ENCODE results near the gene KCND2.
A peak's percentile ranks its signal among the peaks of the same experiment; 100 is the strongest.

The KCND2 gene

DNA sequence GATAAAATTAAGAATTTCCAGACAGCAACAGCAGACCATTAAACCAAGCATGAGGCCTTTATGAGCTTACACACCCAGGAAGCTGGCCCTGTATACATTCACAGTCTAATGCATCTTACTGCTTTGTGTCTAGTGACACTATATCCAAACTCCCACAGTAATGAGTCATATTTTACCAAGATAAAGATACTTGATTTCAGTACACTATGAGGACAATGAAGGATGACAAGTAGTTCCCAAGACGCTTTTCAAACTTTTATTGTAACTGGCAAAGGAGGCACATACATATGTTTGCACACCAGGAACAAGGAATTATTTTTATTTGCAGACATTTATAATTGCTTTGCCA is 437.0 kb downstream of the KCND2 start:
- DNase-seq = no peak

DNA sequence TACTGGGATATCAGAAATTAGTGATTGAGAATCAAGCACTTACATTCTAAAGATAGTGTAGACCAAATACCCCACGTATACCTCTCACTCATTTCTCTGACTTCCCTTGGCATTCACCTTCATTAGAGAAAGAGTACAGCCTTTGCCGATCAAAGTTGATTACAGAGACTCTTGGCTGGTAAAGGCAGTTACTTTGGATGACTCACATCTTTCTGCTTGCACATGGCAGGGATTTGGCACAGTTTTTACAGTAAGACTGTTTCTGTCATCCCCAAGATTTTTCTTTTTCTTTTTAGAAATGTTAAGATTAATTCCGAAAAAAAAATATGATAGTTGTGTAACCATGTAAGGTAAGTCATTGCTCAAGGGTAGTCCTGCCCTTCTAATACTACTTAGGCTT is 442.0 kb downstream of the KCND2 start:
- DNase-seq = no peak

- DNase-seq = no peak
Measured at GRCh38 chr7:120716307-120716706, 443.3 kb downstream of the KCND2 start.

- no peak for DNase-seq
Measured at GRCh38 chr7:120717166-120717565, 444.2 kb downstream of the KCND2 start.

DNA sequence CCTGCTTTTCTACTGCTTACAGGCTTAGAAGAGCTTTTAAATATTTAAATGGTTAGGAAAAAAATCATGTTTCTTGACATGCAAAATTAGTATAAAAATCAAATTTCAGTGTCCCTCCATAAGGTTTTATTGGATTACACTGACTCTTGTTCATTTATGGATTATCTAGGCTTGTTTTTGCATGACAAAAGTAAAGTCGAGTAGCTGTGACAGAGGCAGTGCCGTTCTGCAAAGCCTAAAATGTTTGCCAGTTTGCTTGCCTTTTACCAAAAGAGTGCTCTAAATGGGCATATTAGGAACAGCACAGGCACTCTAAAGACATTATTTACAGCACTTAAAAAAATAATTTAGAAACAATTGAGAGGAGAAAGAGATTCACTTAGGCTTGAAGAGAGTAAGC is 445.4 kb downstream of the KCND2 start:
- no peak for DNase-seq

DNA sequence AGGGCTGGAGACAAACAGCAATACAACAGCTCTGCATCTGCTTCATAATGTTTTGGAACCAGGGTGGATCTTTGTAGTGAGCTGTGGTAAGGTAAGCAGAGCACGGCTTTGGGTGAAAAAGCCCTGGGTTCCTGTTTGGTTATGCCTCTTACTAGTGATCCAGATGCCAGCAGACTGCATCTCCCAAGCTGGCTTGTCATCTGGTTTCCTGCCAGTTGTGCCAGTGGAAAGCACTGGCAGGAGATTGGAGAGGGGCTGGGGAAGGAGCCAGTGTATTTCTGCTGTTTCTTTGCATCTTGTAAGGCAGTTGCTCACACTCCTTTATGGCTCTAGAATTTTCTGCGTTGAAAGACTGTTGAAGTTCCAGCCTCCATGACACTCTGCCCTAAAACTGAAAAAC is 447.3 kb downstream of the KCND2 start:
- no peak for DNase-seq

- DNase-seq = no peak
Measured at GRCh38 chr7:120723465-120724385, 450.8 kb downstream of the KCND2 start.

DNA sequence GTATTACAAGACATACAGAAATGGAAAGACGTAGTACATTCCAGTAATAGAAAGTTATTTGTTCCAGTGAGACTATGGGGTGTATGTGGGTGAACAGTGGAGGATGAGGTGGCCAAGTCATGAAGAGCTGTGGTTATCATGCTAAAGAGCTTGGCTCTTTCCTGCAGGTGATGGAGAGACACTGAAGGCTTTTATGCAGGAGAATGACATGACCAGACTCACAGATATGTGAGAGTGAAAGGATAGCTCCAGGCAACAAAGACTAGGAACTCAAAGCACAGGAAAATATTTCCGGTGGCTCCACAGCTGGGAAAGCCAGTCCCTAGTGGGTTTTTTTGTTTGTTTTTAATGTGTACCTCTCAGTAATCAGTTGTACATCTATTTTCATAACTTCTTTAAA is 451.5 kb downstream of the KCND2 start:
- DNase-seq = no peak

DNA sequence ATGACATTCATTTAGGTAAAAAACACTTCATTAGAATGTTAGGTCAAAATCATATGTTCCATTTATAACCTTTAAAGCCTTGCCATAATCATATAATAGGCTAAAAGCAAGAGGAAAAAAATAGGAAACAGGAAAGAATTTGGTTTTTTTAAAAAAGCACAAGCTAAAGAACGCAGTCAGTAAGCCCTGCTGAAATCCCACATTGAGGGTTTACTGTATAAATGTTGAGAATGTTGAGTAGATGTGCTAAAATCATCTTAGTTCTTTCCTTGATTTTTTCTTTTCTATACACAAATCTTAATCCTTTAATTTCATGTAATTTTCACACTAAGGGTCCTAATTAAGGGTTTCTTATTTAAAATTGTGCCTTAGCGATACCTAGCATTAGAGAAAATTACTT is 452.0 kb downstream of the KCND2 start:
- no peak for DNase-seq

DNA sequence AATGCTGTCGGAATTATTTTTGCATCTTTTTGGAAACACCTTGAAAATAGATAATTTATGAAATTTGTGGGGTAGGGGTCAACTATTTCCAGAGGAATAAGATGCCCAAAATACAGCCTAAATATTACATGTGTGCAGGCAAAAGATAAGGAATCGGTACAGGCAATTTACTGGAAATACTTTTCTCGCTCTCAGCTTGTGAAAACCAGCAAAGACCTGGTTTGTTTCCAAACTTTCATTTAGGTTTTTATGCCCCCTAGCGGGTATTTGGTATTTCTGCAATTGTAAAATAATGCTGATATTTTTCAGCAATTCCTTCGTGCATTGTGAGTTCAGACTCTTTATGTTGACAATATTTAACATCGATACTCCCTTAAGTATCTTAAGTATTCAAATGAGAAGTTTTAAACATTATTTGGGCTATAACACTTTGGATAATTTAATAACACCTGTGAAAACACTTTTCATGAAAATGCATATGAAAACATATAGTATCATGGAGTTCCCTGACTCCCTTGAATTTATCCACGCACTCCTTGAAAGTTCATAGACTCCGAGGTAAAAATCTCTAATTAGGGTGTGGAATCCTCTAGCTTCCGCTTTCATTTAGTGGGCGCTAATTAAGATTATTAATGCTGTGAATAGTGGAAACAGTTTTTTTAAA is 452.5 kb downstream of the KCND2 start:
- DNase-seq = peak; percentile 54

- no peak for DNase-seq
Measured at GRCh38 chr7:120729245-120729644, 456.3 kb downstream of the KCND2 start.

DNA sequence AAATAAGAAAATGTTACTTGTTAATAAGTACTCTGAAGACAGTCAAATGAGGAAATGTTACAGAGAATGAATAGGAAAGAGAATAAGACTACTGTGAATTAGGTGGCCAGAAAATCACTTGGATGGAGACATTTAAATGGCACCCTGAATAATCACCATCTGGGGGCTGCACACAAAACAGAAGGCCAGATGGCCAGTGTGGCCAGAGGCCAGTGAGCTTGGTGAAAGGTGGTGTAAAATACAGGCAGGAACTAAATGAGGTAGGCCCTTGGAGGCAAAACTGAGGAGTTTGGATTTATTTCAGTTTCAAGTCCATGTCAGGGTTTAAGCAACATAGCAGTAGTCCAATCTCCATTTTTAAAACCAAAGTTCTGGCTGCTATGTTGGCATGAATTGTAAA is 458.3 kb downstream of the KCND2 start:
- no peak for DNase-seq

- DNase-seq = no peak
Measured at GRCh38 chr7:120732256-120732655, 459.3 kb downstream of the KCND2 start.

DNA sequence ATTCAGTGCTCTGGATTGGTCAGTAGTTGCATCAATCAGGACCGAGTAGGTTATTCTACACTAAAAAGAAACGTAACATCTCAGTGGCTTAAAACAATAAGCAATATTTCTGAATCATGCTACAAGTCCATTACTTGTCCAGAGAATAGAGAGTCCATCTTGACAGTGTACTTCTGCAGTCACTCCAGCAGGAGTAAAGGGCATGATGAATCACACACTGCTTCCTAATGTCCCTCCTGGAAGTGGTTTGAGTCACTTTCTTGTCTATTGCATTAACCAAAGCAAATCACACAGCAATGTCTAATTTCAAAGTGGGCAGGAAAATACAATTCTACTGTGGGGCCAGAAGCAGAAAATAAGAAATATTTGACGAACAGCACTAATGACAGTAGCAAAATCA is 460.2 kb downstream of the KCND2 start:
- no peak for DNase-seq

GRCh38 chr7:120733835-120734234 is 460.9 kb downstream of the KCND2 start:
- no peak for DNase-seq

DNA sequence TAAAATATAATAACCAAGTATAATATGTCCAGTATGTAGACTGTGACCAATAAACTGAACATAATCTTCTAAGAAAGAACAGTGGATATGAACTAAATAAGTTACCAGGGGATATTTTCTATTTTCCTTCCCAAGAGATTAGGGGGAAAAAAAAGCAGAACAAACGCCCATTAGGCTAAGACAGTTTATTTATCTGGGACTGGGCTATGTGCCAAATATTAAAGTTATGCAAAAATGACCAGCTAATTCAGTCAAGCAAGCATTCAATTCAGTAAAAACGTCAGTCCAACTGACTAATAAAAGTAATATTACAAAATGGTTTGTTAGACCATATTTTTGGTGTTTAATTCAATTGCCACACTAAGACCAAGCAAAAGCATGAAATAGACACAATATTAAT is 462.8 kb downstream of the KCND2 start:
- DNase-seq = no peak

GRCh38 chr7:120738816-120739215 is 465.8 kb downstream of the KCND2 start:
- DNase-seq = no peak

- DNase-seq = no peak
Measured at GRCh38 chr7:120740348-120740747, 467.4 kb downstream of the KCND2 start.

- no peak for DNase-seq
Measured at GRCh38 chr7:120741371-120742042, 468.5 kb downstream of the KCND2 start.

GRCh38 chr7:120742372-120742771 is 469.4 kb downstream of the KCND2 start:
- no peak for DNase-seq

DNA sequence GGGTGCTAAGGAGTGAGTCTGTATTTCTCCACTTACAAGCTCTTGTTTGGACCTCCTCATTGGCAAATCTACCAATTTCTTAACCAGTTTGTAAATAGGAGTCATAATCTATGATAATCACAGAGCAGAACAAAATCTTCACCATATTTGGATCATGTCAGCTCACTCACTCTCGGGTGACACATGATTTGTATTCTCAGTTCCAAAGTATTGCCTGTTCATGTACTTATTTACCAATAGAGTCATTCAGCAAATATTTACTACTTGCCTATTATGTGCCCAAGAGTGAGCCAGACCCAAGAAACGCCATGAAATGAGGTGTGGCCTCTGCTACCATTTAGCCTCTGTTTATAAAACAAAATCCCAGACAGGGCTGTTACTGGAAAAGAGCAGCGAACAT is 470.2 kb downstream of the KCND2 start:
- no peak for DNase-seq

- DNase-seq = no peak
Measured at GRCh38 chr7:120760050-120760449, 487.1 kb downstream of the KCND2 start.

DNA sequence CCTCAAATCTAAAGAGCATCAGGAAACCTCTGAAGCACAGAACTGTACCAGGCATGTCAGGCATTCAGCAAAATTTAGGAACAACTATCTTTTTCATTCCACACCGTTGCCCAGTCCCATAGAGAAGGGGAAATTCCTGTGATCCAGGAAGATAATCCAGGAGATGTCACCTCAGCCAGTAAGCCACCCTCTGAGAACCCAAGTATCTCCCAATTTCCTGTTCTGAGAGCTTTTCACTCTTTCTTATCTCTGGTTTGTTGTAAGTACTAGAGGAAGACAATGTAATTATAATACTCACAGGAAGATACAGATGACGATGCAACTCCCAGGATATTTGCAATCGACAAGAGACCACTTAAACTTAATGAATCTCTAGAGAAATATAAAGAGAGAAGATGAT is 487.9 kb downstream of the KCND2 start:
- no peak for DNase-seq

DNA sequence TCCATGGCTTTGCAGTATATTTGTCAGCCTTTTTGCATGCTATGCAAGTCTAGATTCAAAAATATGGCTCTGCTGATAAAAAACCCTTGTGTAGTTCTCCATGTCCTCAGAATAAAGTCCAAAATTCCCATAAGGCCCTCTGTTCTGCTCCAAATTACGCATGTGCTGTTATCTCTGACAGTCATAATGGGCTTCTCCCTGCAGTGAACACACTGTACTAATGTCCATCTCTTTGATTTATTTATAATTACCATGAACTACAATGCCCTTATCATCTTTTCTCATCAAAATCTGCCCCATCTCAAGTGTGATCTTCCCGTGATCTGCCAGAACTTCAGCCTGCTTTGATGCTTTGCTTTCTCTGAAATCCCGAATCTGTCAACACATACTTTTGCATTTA is 497.2 kb downstream of the KCND2 start:
- DNase-seq = no peak
